WERI-Rb-1 (cell line): ENCODE data around the gene AOPEP.

ENCODE experiments used
- DNase-seq: peaks from one replicate; pipeline ENCODE4 v3.0.0-alpha.2; 2020
- H3K27ac ChIP-seq: fragments of 250-450 bp; sonication (Bioruptor Pico); 2 replicates; pipeline ENCODE4 v1.5.1; 2020; ENCODE audit warnings: mild to moderate bottlenecking, moderate library complexity
- H3K27me3 ChIP-seq: fragments of 250-450 bp; sonication (Bioruptor Pico); 2 replicates; pipeline ENCODE4 v1.5.1; 2021; ENCODE audit warnings: mild to moderate bottlenecking, low read depth, moderate library complexity; ENCODE audit not compliant: insufficient read depth, severe bottlenecking
- H3K36me3 ChIP-seq: fragments of 250-450 bp; sonication (Bioruptor Pico); 2 replicates; pipeline ENCODE4 v1.5.1; 2020; ENCODE audit warnings: mild to moderate bottlenecking, moderate library complexity
- H3K4me3 ChIP-seq: 2 replicates; pipeline ENCODE4 v1.5.1; 2011; ENCODE audit warnings: low read depth, mild to moderate bottlenecking, control low read depth, low read length
- H3K9me3 ChIP-seq: fragments of 250-450 bp; sonication (Bioruptor Pico); 2 replicates; pipeline ENCODE4 v1.5.1; 2021; ENCODE audit warnings: mild to moderate bottlenecking, moderate library complexity; ENCODE audit not compliant: severe bottlenecking
- CTCF ChIP-seq: IDR thresholded peaks from 2 replicates; pipeline ENCODE4 v1.5.1; 2011; ENCODE audit warnings: low read depth, mild to moderate bottlenecking, control low read depth, inconsistent platforms, low read length

AOPEP gene

GRCh38 chr9:94808926-94809700 lies 82.6 kb downstream of the AOPEP start:
- TF ChIP-seq CTCF, result no peak
- no peak overlapping the region for H3K27ac ChIP-seq
- no peak for DNase-seq
- no peaks in the 10 kb centered on the region for H3K9me3 ChIP-seq
- H3K4me3 ChIP-seq, result no peak overlapping the region
- peaks cover 3% of the 10 kb centered on the region; the same call in 1 of the 2 replicates for H3K36me3 ChIP-seq
- H3K27me3 ChIP-seq, result no peaks in the 10 kb centered on the region

- TF ChIP-seq CTCF, result no peak
- no peak overlapping the region for H3K27ac ChIP-seq
- no peak overlapping the region for H3K4me3 ChIP-seq
- H3K27me3 ChIP-seq, result no peaks in the 10 kb centered on the region
- peaks cover 3% of the 10 kb centered on the region; the same call in 1 of the 2 replicates for H3K36me3 ChIP-seq
- DNase-seq, result no peak
- no peaks in the 10 kb centered on the region for H3K9me3 ChIP-seq
Observed at GRCh38 chr9:94809778-94810177, 83.3 kb downstream of the AOPEP start.

GRCh38 chr9:94811074-94811473 lies 84.6 kb downstream of the AOPEP start:
- peaks cover 3% of the 10 kb centered on the region; the same call in 1 of the 2 replicates for H3K36me3 ChIP-seq

GRCh38 chr9:94812343-94812742 lies 85.8 kb downstream of the AOPEP start:
- Histone ChIP-seq H3K4me3 (no peak overlapping the region), H3K9me3 (no peaks in the 10 kb centered on the region), H3K36me3 (0 out of 2 replicates have a peak, but pooled peaks cover 3% of the 10 kb centered on the region), H3K27ac (no peak overlapping the region), H3K27me3 (no peaks in the 10 kb centered on the region)
- no peak for DNase-seq
- TF ChIP-seq CTCF, result no peak

More at GRCh38 chr9:94811074-94811473, 84.6 kb downstream of the AOPEP start:
- no peak for DNase-seq
- Histone ChIP-seq H3K27me3 (no peaks in the 10 kb centered on the region), H3K27ac (no peak overlapping the region), H3K9me3 (no peaks in the 10 kb centered on the region), H3K4me3 (no peak overlapping the region)
- TF ChIP-seq CTCF, result no peak

- no peak for TF ChIP-seq CTCF
- Histone ChIP-seq H3K36me3 (0 out of 2 replicates have a peak, but pooled peaks cover 3% of the 10 kb centered on the region), H3K4me3 (no peak overlapping the region), H3K27me3 (no peaks in the 10 kb centered on the region), H3K9me3 (no peaks in the 10 kb centered on the region), H3K27ac (no peak overlapping the region)
- no peak for DNase-seq
Observed at GRCh38 chr9:94813379-94813778, 86.9 kb downstream of the AOPEP start.
